ENCODE measurements around the gene CACNA1G. TPM values are rescaled to one million over a fixed set of nuclear protein-coding genes. Genes with fewer than 3 reads are reported as not detected.

CACNA1G gene
- total RNA-seq, 2 donors from 2014 or later, result 0.03 to 0.06 TPM

DNA sequence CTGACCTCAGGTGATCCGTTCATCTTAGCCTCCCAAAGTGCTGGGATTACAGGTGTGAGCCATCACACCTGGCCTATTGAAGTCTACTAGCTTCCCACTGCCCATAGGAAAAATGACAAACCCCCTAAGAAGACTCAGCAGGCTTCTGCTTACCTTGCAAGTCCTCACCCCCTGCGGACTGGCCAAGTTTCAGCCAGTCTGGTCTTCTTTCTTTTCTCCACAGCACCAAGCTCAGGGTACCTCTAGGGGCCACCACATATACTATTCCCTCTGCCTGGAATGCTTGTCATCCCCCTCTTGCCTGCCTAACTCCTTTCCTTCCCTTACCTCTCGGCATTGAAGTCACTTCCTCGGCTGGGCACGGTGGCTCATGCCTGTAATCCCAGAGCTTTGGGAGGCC, 105.3 kb downstream of the CACNA1G start:
- no peak for DNase-seq
- intact Hi-C loops (cut with DNase I, micrococcal nuclease), result no loop called here
- no peak for ATAC-seq

DNA sequence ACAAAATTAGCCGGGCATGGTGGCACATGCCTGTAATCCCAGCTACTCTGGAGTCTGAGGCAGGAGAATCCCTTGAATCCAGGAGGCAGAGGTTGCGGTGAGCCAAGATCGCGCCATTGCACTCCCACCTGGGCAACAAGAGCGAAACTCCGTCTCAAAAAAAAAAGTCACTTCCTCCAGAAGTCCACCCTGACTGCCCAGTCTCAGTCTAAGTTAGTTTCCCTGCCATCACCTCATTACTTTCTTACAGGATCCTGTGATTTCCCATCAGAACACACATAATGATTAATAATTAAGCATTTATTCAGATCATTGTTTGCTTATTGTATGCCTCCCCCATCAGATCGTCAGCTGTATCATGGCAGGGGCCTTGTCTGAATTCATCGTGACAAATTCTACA, 105.8 kb downstream of the CACNA1G start:
- DNase-seq (no peak), ATAC-seq (no peak)
- intact Hi-C loops (cut with DNase I, micrococcal nuclease), result no loop called here

DNA sequence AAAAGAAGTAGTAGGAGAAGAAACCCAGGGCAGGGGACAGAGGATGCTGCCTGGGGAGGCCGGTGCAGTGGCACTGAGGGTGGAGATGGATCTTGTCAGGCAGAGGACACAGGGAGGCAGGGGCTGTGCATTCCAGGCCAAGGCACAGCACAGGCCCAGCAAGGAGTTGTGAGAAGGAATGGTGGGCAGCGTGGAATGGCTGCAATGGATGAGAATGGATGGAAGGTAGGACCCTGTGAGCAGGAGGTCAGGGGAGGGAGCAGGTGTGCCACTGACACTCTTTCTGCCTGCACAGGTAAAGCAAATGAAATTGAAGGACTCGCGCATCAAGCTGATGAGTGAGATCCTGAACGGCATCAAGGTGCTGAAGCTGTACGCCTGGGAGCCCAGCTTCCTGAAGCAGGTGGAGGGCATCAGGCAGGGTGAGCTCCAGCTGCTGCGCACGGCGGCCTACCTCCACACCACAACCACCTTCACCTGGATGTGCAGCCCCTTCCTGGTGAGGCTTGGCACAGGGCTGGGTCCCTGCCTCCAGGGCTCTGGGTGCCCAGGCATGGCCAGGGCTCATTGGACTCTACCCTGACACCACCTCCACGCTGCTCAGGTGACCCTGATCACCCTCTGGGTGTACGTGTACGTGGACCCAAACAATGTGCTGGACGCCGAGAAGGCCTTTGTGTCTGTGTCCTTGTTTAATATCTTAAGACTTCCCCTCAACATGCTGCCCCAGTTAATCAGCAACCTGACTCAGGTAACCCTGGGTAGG, 106.9 kb downstream of the CACNA1G start:
- intact Hi-C loops (cut with DNase I, micrococcal nuclease), result no loop called here
- peak; percentile 4 for ATAC-seq
- DNase-seq, result no peak

DNA sequence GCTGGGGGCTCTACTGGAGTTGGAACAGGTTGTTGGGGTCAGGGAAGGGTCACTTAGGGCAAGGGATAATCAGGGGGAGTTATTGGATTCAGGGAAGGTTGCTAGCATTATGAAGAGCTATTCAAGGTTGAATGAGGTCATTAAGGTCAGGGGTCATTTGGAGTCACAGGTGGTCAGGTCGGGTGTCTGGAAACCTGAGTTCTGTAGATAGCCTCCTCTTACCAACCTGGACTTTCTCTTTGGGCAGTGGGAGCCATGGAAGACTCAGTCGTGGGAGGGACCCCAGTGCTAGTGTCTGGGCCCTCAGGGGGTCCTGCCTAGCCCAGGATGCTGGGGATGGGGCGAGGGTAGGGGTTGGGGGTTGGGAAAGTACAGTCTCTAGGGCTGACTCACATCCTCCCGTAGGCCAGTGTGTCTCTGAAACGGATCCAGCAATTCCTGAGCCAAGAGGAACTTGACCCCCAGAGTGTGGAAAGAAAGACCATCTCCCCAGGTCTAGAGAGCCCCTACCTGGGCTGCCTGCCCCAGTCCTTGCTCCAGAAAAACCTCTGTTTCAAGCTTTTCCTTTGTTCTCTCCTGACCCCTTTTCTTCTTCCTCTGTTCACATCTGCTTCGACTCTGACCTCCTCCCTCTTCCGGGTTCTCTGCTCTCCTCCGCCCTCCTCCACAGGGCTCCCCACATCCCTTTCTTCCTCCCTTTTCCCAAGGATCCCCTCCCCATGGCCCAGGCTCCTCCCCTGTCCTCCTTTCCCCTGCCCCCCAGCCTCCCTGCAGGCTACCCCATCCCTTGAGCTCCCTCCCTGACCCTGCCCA, 107.7 kb downstream of the CACNA1G start:
- no peak for DNase-seq
- ATAC-seq, result peak; percentile 40
- intact Hi-C loops (cut with DNase I, micrococcal nuclease), result no loop called here

DNA sequence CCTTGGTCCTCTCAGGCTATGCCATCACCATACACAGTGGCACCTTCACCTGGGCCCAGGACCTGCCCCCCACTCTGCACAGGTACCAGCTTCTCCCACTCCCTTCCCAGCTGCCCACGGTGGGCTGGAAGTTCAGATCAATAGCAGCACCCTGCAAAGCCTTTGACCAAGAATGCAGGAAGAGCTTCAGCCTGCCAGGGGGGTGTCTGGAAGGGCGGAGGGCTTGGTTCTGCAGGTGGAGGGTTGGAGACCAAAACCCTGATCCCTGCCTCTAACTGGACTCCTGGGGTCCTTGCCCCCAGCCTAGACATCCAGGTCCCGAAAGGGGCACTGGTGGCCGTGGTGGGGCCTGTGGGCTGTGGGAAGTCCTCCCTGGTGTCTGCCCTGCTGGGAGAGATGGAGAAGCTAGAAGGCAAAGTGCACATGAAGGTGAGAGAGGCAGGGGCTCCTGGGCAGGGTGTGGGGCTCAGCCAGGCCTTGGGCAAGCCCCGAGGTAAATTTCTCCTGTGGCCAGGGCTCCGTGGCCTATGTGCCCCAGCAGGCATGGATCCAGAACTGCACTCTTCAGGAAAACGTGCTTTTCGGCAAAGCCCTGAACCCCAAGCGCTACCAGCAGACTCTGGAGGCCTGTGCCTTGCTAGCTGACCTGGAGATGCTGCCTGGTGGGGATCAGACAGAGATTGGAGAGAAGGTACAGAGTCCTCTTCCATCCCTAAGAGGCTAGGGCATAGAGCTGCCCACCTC, 108.5 kb downstream of the CACNA1G start:
- DNase-seq (no peak), ATAC-seq (no peak)
- intact Hi-C loops (cut with DNase I, micrococcal nuclease), result no loop called here

DNA sequence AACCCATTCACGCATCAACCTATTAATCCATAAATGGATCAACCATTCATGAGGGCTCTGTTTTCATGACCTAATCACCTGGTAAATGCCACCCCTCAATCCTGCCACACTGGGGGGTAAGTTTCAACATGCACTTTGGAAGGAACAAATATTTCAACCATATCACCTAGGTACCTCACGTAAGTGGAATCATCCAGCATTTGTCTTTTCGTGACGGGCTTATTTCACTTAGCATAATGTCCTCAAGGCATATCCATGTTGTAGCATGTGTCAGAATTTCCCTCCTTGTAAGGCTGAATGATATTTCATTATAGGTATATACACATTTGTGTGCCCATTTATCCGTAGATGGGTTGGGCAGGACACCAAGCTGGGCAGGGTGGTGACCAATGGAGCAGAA, 111.6 kb downstream of the CACNA1G start:
- DNase-seq (no peak), ATAC-seq (no peak)
- intact Hi-C loops (cut with DNase I, micrococcal nuclease), result no loop called here

DNA sequence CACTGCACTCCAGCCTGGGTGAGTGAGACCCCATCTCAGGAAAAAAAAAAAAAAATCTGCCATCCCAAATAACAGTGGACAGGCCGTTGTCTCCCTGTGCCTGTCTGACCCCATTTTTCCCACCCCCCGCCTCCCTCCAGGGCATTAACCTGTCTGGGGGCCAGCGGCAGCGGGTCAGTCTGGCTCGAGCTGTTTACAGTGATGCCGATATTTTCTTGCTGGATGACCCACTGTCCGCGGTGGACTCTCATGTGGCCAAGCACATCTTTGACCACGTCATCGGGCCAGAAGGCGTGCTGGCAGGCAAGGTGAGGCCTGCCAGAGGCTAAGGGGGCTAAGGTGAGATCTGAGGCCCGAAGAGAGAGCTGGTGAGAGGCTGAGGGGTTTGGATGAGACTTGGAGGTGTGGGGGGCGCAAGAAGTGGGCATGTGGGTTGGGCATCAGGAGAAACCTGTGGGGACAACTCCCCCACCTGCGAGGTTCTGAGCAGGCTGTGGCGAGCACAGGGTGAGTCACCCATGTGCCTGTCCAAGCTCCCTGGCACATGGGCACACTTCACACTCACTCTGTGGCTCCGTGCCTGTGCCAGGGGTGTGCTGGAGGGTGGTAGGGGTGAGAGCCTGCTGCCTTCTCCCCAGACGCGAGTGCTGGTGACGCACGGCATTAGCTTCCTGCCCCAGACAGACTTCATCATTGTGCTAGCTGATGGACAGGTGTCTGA, 112.5 kb downstream of the CACNA1G start:
- DNase-seq (peak in 1 of 2 donors; percentile 3), ATAC-seq (no peak)
- intact Hi-C loops (cut with DNase I, micrococcal nuclease), result no loop called here

DNA sequence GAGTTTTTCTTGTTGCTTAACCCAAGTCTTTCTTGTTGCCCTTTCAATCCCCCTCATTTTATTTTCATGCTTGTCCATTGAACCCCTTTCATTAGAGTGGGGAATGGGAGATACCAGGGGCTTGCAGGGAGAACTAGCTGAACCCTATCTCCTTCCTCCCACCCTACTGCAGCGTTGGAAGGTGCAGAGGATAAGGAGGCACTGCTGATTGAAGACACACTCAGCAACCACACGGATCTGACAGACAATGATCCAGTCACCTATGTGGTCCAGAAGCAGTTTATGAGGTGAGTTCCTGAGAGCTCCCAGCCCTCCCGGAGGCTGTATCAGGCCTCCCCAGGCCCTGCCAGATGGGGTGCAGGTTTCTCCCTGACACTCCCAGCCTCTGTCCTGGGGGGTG, 114.7 kb downstream of the CACNA1G start:
- no peak for DNase-seq
- peak; percentile 19 for ATAC-seq
- intact Hi-C loops (cut with DNase I, micrococcal nuclease), result no loop called here

DNA sequence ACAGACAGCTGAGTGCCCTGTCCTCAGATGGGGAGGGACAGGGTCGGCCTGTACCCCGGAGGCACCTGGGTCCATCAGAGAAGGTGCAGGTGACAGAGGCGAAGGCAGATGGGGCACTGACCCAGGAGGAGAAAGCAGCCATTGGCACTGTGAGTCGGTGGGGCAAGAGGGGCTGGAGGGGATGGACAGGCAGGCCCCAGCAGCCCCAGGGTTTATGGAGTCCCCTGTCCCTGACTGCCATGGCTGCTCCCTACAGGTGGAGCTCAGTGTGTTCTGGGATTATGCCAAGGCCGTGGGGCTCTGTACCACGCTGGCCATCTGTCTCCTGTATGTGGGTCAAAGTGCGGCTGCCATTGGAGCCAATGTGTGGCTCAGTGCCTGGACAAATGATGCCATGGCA, 115.1 kb downstream of the CACNA1G start:
- DNase-seq (peak; percentile 80 to 86), ATAC-seq (peak; percentile 83)
- intact Hi-C loops (cut with DNase I, micrococcal nuclease), result no loop called here

DNA sequence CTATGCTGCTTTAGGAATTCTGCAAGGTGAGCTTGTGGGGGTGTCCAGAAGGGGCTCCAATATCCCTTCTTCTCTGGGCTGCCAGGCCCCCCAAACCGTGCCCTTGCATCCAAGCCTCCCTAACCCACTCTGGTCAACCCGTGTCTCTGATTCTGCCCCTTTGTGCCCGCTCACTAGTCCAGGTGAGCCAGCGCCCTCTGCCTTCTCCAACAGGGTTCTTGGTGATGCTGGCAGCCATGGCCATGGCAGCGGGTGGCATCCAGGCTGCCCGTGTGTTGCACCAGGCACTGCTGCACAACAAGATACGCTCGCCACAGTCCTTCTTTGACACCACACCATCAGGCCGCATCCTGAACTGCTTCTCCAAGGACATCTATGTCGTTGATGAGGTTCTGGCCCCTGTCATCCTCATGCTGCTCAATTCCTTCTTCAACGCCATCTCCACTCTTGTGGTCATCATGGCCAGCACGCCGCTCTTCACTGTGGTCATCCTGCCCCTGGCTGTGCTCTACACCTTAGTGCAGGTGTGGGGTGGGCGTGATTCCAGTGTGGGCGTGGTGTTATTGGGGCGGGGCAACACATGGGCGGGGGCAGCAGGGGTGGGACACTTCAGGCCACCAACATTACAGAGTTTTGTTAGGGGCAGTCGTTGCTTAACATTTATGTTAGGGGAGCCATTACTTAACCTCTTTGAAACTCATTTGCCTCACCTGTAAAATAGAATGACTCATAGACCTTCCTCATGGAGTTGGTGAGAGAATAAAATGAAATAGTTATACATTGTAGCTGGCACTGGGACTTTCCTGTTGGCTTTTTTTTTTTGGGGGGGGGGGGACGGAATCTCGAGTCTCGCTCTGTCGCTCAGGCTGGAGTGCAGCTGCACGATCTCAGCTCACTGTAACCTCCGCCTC, 115.8 kb downstream of the CACNA1G start:
- ATAC-seq, result peak; percentile 35

More for the DNA sequence above, 115.8 kb downstream of the CACNA1G start:
- peak in 1 of 2 donors; percentile 55 for DNase-seq
- intact Hi-C loops (cut with DNase I, micrococcal nuclease), result no loop called here

Other genes starting within 250 kb of the CACNA1G start
- gene XYLT2, start 214.6 kb upstream of the CACNA1G start, total RNA-seq, result 10 to 100 TPM; 18.1 to 20.2 TPM
- 10 to 100 TPM; 73.4 to 85.4 TPM for gene MRPL27, start 187.5 kb upstream of the CACNA1G start, total RNA-seq
- 1 to 10 TPM in 1 of 2 donors, under 1 TPM in 1; 0.61 to 1.9 TPM for gene EME1, start 187.5 kb upstream of the CACNA1G start, total RNA-seq
- 100 to 1,000 TPM; 113 to 155 TPM for gene LRRC59, start 163.2 kb upstream of the CACNA1G start, total RNA-seq
- gene ACSF2, start 134.5 kb upstream of the CACNA1G start, total RNA-seq, result 100 to 1,000 TPM; 146 to 150 TPM
- gene CHAD, start 91.8 kb upstream of the CACNA1G start, total RNA-seq, result 1 to 10 TPM; 4.5 to 7.1 TPM
- 10 to 100 TPM; 29.1 to 33.9 TPM for gene RSAD1, start 81.9 kb upstream of the CACNA1G start, total RNA-seq
- gene MYCBPAP, start 52.3 kb upstream of the CACNA1G start, total RNA-seq, result 1 to 10 TPM; 2.1 to 2.8 TPM
- gene EPN3, start 28.0 kb upstream of the CACNA1G start, total RNA-seq, result 10 to 100 TPM; 40.1 to 58.5 TPM
- 10 to 100 TPM; 61.1 to 66.7 TPM for gene SPATA20, start 13.5 kb upstream of the CACNA1G start, total RNA-seq
- 100 to 1,000 TPM; 251 to 373 TPM for gene ABCC3, start 74.2 kb downstream of the CACNA1G start, total RNA-seq
- gene ANKRD40, start 147.2 kb downstream of the CACNA1G start, total RNA-seq, result 10 to 100 TPM; 23.9 to 28.8 TPM
- 100 to 1,000 TPM in 1 of 2 donors, 10 to 100 TPM in 1; 90.0 to 110 TPM for gene LUC7L3, start 158.9 kb downstream of the CACNA1G start, total RNA-seq
- gene ANKRD40CL, start 206.8 kb downstream of the CACNA1G start, total RNA-seq, result 10 to 100 TPM; 63.4 to 75.8 TPM